ENCODE measurements around the gene CHN1. TPM values are rescaled to one million over a fixed set of nuclear protein-coding genes. Genes with fewer than 3 reads are reported as not detected.
A peak's percentile ranks its signal among the peaks of the same experiment; 100 is the strongest.

CHN1 gene
- total RNA-seq, 1 donor from 2014 or later, result 32.7 TPM

GRCh38 chr2:174778085-174778981 lies 226.8 kb downstream of the CHN1 start:
- Mint-ChIP-seq H3K27me3 (ENCODE audit: low read depth) (no peaks in the 10 kb centered on the region), H3K4me1 (peaks cover 50% of the 10 kb centered on the region), H3K9me3 (no peaks in the 10 kb centered on the region), H3K4me3 (no peak overlapping the region), H3K27ac (peak overlapping the region; percentile 69), H3K36me3 (no peaks in the 10 kb centered on the region)
- no peak for TF ChIP-seq CTCF (IDR thresholded peaks at IDR 0.05; ENCODE audit: unreplicated experiment)
- no peak for DNase-seq (ENCODE audit: low spot score in 2 of 2, unreplicated experiment in 2 of 2)

- no peaks in the 10 kb centered on the region for H3K36me3 Mint-ChIP-seq
- H3K9me3 Mint-ChIP-seq, result no peaks in the 10 kb centered on the region
- peaks cover 58% of the 10 kb centered on the region for H3K4me1 Mint-ChIP-seq
- no peak for DNase-seq (ENCODE audit: low spot score in 2 of 2, unreplicated experiment in 2 of 2)
- H3K27ac Mint-ChIP-seq, result peak overlapping the region; percentile 69
- no peak overlapping the region for H3K4me3 Mint-ChIP-seq
- no peak for TF ChIP-seq CTCF (IDR thresholded peaks at IDR 0.05; ENCODE audit: unreplicated experiment)
- H3K27me3 Mint-ChIP-seq (ENCODE audit: low read depth), result no peaks in the 10 kb centered on the region
These were observed 227.7 kb downstream of the CHN1 start for GRCh38 chr2:174777347-174778084.

GRCh38 chr2:174776675-174777074 lies 228.5 kb downstream of the CHN1 start:
- DNase-seq (ENCODE audit: low spot score in 2 of 2, unreplicated experiment in 2 of 2), result no peak
- Mint-ChIP-seq H3K27me3 (ENCODE audit: low read depth) (no peaks in the 10 kb centered on the region), H3K4me3 (no peak overlapping the region), H3K36me3 (no peaks in the 10 kb centered on the region), H3K9me3 (no peaks in the 10 kb centered on the region), H3K27ac (no peak overlapping the region), H3K4me1 (peaks cover 60% of the 10 kb centered on the region)
- TF ChIP-seq CTCF (IDR thresholded peaks at IDR 0.05; ENCODE audit: unreplicated experiment), result no peak

GRCh38 chr2:174776223-174776622 lies 229.0 kb downstream of the CHN1 start:
- DNase-seq (ENCODE audit: low spot score in 2 of 2, unreplicated experiment in 2 of 2), result no peak
- H3K4me1 Mint-ChIP-seq, result peaks cover 55% of the 10 kb centered on the region
- H3K27me3 Mint-ChIP-seq (ENCODE audit: low read depth), result no peaks in the 10 kb centered on the region
- TF ChIP-seq CTCF (IDR thresholded peaks at IDR 0.05; ENCODE audit: unreplicated experiment), result peak; percentile 33
- no peak overlapping the region for H3K27ac Mint-ChIP-seq
- no peaks in the 10 kb centered on the region for H3K36me3 Mint-ChIP-seq
- H3K9me3 Mint-ChIP-seq, result no peaks in the 10 kb centered on the region
- H3K4me3 Mint-ChIP-seq, result no peak overlapping the region

- peaks cover 50% of the 10 kb centered on the region for H3K4me1 Mint-ChIP-seq
- no peaks in the 10 kb centered on the region for H3K9me3 Mint-ChIP-seq
- no peak for DNase-seq (ENCODE audit: low spot score in 2 of 2, unreplicated experiment in 2 of 2)
- no peak overlapping the region for H3K4me3 Mint-ChIP-seq
- H3K27me3 Mint-ChIP-seq (ENCODE audit: low read depth), result no peaks in the 10 kb centered on the region
- H3K27ac Mint-ChIP-seq, result no peak overlapping the region
- H3K36me3 Mint-ChIP-seq, result no peaks in the 10 kb centered on the region
- no peak for TF ChIP-seq CTCF (IDR thresholded peaks at IDR 0.05; ENCODE audit: unreplicated experiment)
These were observed 229.6 kb downstream of the CHN1 start for GRCh38 chr2:174775571-174775980.
